Stimulated activated CD8-positive, alpha-beta memory T cell treated with anti-CD3 and anti-CD28 coated beads, Interleukin-2, amount 100 ng/mL, for 48 hours (primary cell): ENCODE measurements around the gene CIB4.

ENCODE experiments used
- DNase-seq, 2 donors: peaks; one replicate each; pipeline ENCODE4 v3.0.0-alpha.2; 2020; ENCODE audit warnings: low read depth in 2 of 2

CIB4 gene

GRCh38 chr2:26621469-26622199, 19.5 kb downstream of the CIB4 start:
- no peak for DNase-seq

- DNase-seq, result no peak
Observed at GRCh38 chr2:26620031-26620605, 21.0 kb downstream of the CIB4 start.

- DNase-seq, result no peak
Observed at GRCh38 chr2:26619521-26619951, 21.6 kb downstream of the CIB4 start.

- no peak for DNase-seq
Observed at GRCh38 chr2:26619096-26619495, 22.1 kb downstream of the CIB4 start.

- no peak for DNase-seq
Observed at GRCh38 chr2:26618611-26619010, 22.6 kb downstream of the CIB4 start.

- no peak for DNase-seq
Observed at GRCh38 chr2:26617588-26618083, 23.5 kb downstream of the CIB4 start.

- no peak for DNase-seq
Observed at GRCh38 chr2:26616706-26617587, 24.2 kb downstream of the CIB4 start.

GRCh38 chr2:26615860-26616705, 25.1 kb downstream of the CIB4 start:
- DNase-seq, result no peak

- DNase-seq, result no peak
Observed at GRCh38 chr2:26615336-26615859, 25.8 kb downstream of the CIB4 start.

GRCh38 chr2:26614216-26615138, 26.7 kb downstream of the CIB4 start:
- DNase-seq, result no peak

- no peak for DNase-seq
Observed at GRCh38 chr2:26613241-26614215, 27.6 kb downstream of the CIB4 start.

- DNase-seq, result no peak
Observed at GRCh38 chr2:26612522-26613240, 28.5 kb downstream of the CIB4 start.

GRCh38 chr2:26612034-26612433, 29.1 kb downstream of the CIB4 start:
- no peak for DNase-seq

- no peak for DNase-seq
Observed at GRCh38 chr2:26610504-26611335, 30.4 kb downstream of the CIB4 start.

- DNase-seq, result no peak
Observed at GRCh38 chr2:26609839-26610277, 31.3 kb downstream of the CIB4 start.

- DNase-seq, result no peak
Observed at GRCh38 chr2:26609205-26609631, 31.9 kb downstream of the CIB4 start.

GRCh38 chr2:26608557-26608956, 32.6 kb downstream of the CIB4 start:
- DNase-seq, result no peak
